Suprapubic skin (tissue), 4 donors: ENCODE data around the gene TOGARAM2. TPM values are rescaled to one million over a fixed set of nuclear protein-coding genes. Genes with fewer than 3 reads are reported as not detected.

Source experiments
- DNase-seq, 2 donors: peaks; one replicate each; pipeline ENCODE4 v3.0.0-alpha.2; 2019; ENCODE audit warnings: low spot score in 2 of 2
- H3K27ac ChIP-seq: fragments of 200-600 bp; sonication (generic); one replicate; pipeline ENCODE4 v1.5.1; 2019
- H3K27me3 ChIP-seq: fragments of 200-600 bp; sonication (generic); one replicate; pipeline ENCODE4 v1.5.1; 2019
- H3K36me3 ChIP-seq: fragments of 200-600 bp; sonication (generic); one replicate; pipeline ENCODE4 v1.5.1; 2019
- H3K4me1 ChIP-seq: fragments of 200-600 bp; sonication (generic); one replicate; pipeline ENCODE4 v1.5.1; 2019
- H3K4me3 ChIP-seq: fragments of 200-600 bp; sonication (generic); one replicate; pipeline ENCODE4 v1.5.1; 2019; ENCODE audit warnings: mild to moderate bottlenecking
- H3K9me3 ChIP-seq: fragments of 200-600 bp; sonication (generic); one replicate; pipeline ENCODE4 v1.5.1; 2019
- CTCF ChIP-seq, 2 donors: fragments of 200-600 bp in 1 of 2; fragments of 450-650 bp in 1 of 2; sonication (generic) in 1 of 2; IDR thresholded peaks; one replicate each; pipeline ENCODE4 v1.5.1; 2016 to 2019; ENCODE audit warnings: antibody characterized with exemption in 2 of 2, mild to moderate bottlenecking in 1 of 2, moderate library complexity in 1 of 2
- EP300 ChIP-seq: sonication (generic); formaldehyde crosslinking; IDR thresholded peaks from one replicate; pipeline ENCODE4 v1.6.1; 2017; ENCODE audit warnings: antibody characterized with exemption
- POLR2A ChIP-seq, 2 donors: fragments of 450-650 bp; IDR thresholded peaks; one replicate each; pipeline ENCODE4 v1.6.1; 2017; ENCODE audit warnings: antibody characterized with exemption in 2 of 2, mild to moderate bottlenecking in 2 of 2, moderate library complexity in 2 of 2
- POLR2AphosphoS5 ChIP-seq, 3 donors: sonication (generic); formaldehyde crosslinking; IDR thresholded peaks; one replicate each; pipeline ENCODE4 v1.6.1; 2017; ENCODE audit warnings: antibody characterized with exemption in 3 of 3
- WGBS: methylation state at CpG from one replicate; pipeline ENCODE4 v1.1.5; 2018; 5-methylcytosine and 5-hydroxymethylcytosine counted together
- total RNA-seq, 4 donors: library from RNA; depleted of rRNA; stranded (reverse); fragments of >200 nt; gene quantifications; one replicate each; pipeline ENCODE4 v1.1.0, GENCODE V29; 2016

TOGARAM2 gene
- total RNA-seq, 4 donors from 2014 or later, result 0.08 to 4.9 (median 1.4) TPM

GRCh38 chr2:29009711-29010677, 28.9 kb downstream of the TOGARAM2 start:
- Histone ChIP-seq H3K9me3 (no peaks in the 10 kb centered on the region), H3K27me3 (no peaks in the 10 kb centered on the region), H3K36me3 (no peaks in the 10 kb centered on the region), H3K4me1 (peaks cover 37% of the 10 kb centered on the region), H3K27ac (no peak overlapping the region), H3K4me3 (no peak overlapping the region)
- no peak for DNase-seq
- TF ChIP-seq EP300 (no peak), POLR2A (IDR thresholded peaks at IDR 0.05) (no peak), CTCF (IDR thresholded peaks at IDR 0.05) (no peak), POLR2AphosphoS5 (IDR thresholded peaks at IDR 0.05) (no peak)
- WGBS, result 87% methylated on average over 15 of the region's 26 CpGs

GRCh38 chr2:29010946-29011345, 29.8 kb downstream of the TOGARAM2 start:
- TF ChIP-seq EP300 (no peak), POLR2AphosphoS5 (IDR thresholded peaks at IDR 0.05) (no peak), POLR2A (IDR thresholded peaks at IDR 0.05) (no peak), CTCF (IDR thresholded peaks at IDR 0.05) (no peak)
- Histone ChIP-seq H3K36me3 (no peaks in the 10 kb centered on the region), H3K4me3 (no peak overlapping the region), H3K9me3 (no peaks in the 10 kb centered on the region), H3K27me3 (no peaks in the 10 kb centered on the region), H3K27ac (no peak overlapping the region), H3K4me1 (peaks cover 43% of the 10 kb centered on the region)
- no peak for DNase-seq
- 64% methylated on average over 7 of the region's 7 CpGs for WGBS

GRCh38 chr2:29011418-29012060, 30.4 kb downstream of the TOGARAM2 start:
- no peaks in the 10 kb centered on the region for H3K27me3 ChIP-seq
- no peak for TF ChIP-seq EP300
- no peak for TF ChIP-seq POLR2AphosphoS5 (IDR thresholded peaks at IDR 0.05)
- no peak for TF ChIP-seq CTCF (IDR thresholded peaks at IDR 0.05)
- TF ChIP-seq POLR2A (IDR thresholded peaks at IDR 0.05), result no peak
- H3K4me1 ChIP-seq, result peaks cover 44% of the 10 kb centered on the region
- no peaks in the 10 kb centered on the region for H3K36me3 ChIP-seq
- no peak overlapping the region for H3K4me3 ChIP-seq
- no peak for DNase-seq
- 66% methylated on average over 18 of the region's 19 CpGs for WGBS
- H3K9me3 ChIP-seq, result no peaks in the 10 kb centered on the region
- H3K27ac ChIP-seq, result peak overlapping the region; percentile 34

GRCh38 chr2:29012211-29012681, 31.1 kb downstream of the TOGARAM2 start:
- TF ChIP-seq POLR2AphosphoS5 (IDR thresholded peaks at IDR 0.05) (no peak), POLR2A (IDR thresholded peaks at IDR 0.05) (no peak)
- WGBS, result 70% methylated on average over 4 of the region's 9 CpGs
- no peaks in the 10 kb centered on the region for H3K27me3 ChIP-seq
- no peak overlapping the region for H3K4me3 ChIP-seq
- H3K9me3 ChIP-seq, result no peaks in the 10 kb centered on the region
- H3K27ac ChIP-seq, result peak overlapping the region; percentile 34
- peaks cover 50% of the 10 kb centered on the region for H3K4me1 ChIP-seq
- no peak for DNase-seq
- no peaks in the 10 kb centered on the region for H3K36me3 ChIP-seq

GRCh38 chr2:29013057-29013780, 32.1 kb downstream of the TOGARAM2 start:
- WGBS, result 72% methylated on average over 11 of the region's 11 CpGs

More at GRCh38 chr2:29013057-29013780, 32.1 kb downstream of the TOGARAM2 start:
- Histone ChIP-seq H3K27me3 (no peaks in the 10 kb centered on the region), H3K27ac (no peak overlapping the region), H3K4me3 (no peak overlapping the region), H3K36me3 (no peaks in the 10 kb centered on the region), H3K9me3 (no peaks in the 10 kb centered on the region), H3K4me1 (peaks cover 55% of the 10 kb centered on the region)
- TF ChIP-seq POLR2AphosphoS5 (IDR thresholded peaks at IDR 0.05) (no peak), CTCF (IDR thresholded peaks at IDR 0.05) (no peak), EP300 (no peak), POLR2A (IDR thresholded peaks at IDR 0.05) (no peak)
- DNase-seq, result no peak
